Measurements from ENCODE around the gene PRL. TPM values are rescaled to one million over a fixed set of nuclear protein-coding genes. Genes with fewer than 3 reads are reported as not detected.

Gene PRL
- polyA plus RNA-seq, 1 donor from 2014 or later, result not detected

GRCh38 chr6:22302838-22303237 lies 6.0 kb upstream of the PRL start:
- Histone ChIP-seq H3K9me3 (ENCODE audit: low read length) (no peaks in the 10 kb centered on the region), H3K9ac (ENCODE audit: low read length) (no peak overlapping the region), H3K4me3 (ENCODE audit: low read length) (no peak overlapping the region), H3K4me2 (ENCODE audit: low read length) (no peak overlapping the region), H3K79me2 (replicated peaks; ENCODE audit: insufficient read depth, low read length) (no peaks in the 10 kb centered on the region), H3F3A (ENCODE audit: insufficient read depth, low read length, poor library complexity, severe bottlenecking) (no peaks in the 10 kb centered on the region), H3K36me3 (ENCODE audit: insufficient read depth, low read length) (no peaks in the 10 kb centered on the region), H3K27me3 (ENCODE audit: insufficient read depth, low read depth, low read length) (no peaks in the 10 kb centered on the region), H3K9me2 (ENCODE audit: insufficient read depth, low read length) (no peaks in the 10 kb centered on the region), H2AFZ (ENCODE audit: low read depth, low read length) (no peak overlapping the region), H3K27ac (ENCODE audit: low read length) (no peak overlapping the region), H4K20me1 (ENCODE audit: insufficient read depth) (no peaks in the 10 kb centered on the region)
- no peak for TF ChIP-seq REST (IDR thresholded peaks at IDR 0.05; ENCODE audit: borderline replicate concordance)
- TF ChIP-seq TAF1 (IDR thresholded peaks at IDR 0.05; ENCODE audit: low read depth), result no peak
- no peak for TF ChIP-seq POLR2AphosphoS5 (IDR thresholded peaks at IDR 0.05)
- TF ChIP-seq, protein P1, sequence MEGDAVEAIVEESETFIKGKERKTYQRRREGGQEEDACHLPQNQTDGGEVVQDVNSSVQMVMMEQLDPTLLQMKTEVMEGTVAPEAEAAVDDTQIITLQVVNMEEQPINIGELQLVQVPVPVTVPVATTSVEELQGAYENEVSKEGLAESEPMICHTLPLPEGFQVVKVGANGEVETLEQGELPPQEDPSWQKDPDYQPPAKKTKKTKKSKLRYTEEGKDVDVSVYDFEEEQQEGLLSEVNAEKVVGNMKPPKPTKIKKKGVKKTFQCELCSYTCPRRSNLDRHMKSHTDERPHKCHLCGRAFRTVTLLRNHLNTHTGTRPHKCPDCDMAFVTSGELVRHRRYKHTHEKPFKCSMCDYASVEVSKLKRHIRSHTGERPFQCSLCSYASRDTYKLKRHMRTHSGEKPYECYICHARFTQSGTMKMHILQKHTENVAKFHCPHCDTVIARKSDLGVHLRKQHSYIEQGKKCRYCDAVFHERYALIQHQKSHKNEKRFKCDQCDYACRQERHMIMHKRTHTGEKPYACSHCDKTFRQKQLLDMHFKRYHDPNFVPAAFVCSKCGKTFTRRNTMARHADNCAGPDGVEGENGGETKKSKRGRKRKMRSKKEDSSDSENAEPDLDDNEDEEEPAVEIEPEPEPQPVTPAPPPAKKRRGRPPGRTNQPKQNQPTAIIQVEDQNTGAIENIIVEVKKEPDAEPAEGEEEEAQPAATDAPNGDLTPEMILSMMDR (IDR thresholded peaks at IDR 0.05; ENCODE audit: poor library complexity, severe bottlenecking), result no peak
- no peak for TF ChIP-seq EZH2 (IDR thresholded peaks at IDR 0.05; ENCODE audit: borderline replicate concordance, insufficient read depth, low read length, poor library complexity, severe bottlenecking)
- no peak for TF ChIP-seq RAD21 (conservative IDR thresholded peaks at IDR 0.05)
- no peak for TF ChIP-seq SMC3 (conservative IDR thresholded peaks at IDR 0.05; ENCODE audit: poor library complexity)
- TF ChIP-seq MXI1 (conservative IDR thresholded peaks at IDR 0.05; ENCODE audit: poor library complexity, severe bottlenecking), result no peak
- no peak for TF ChIP-seq EP300 (conservative IDR thresholded peaks at IDR 0.05; ENCODE audit: poor library complexity, severe bottlenecking)

DNA sequence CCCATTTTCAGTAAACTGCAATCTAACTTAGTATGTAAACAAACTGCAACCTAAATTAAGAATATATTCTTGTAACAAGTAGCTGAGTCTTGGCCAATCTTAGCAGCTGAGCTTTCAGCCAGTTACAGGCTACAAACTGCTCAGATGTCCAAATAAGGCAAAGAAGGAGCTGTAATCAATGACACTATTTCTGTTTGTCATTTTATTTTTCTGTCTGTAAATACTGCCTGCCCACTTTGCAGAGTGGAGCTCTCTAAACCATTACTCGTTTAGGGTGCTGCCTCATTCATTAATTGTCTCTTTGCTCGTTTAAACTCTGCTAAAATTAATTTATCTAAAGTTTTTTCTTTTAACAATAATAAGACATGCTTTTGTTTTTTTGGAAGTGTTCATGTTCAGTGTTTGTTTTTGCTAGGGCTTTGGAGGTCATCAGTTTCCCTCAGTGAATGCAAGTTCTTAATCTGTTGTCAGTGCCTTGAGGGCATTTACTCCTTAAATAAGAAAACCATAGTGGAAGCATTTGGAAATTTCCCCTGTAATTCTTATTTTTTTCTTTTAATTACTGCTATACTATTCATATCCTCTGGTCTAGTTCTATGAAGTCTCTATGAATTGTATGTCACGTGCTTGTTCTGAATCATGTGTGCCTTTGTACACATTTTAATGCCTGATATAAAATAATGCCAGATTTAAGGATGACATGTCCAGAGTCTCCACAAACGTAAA lies 3.6 kb upstream of the PRL start:
- H3K4me3 ChIP-seq (ENCODE audit: low read length), result no peak overlapping the region
- H4K20me1 ChIP-seq (ENCODE audit: insufficient read depth), result no peaks in the 10 kb centered on the region
- H3K9ac ChIP-seq (ENCODE audit: low read length), result no peak overlapping the region
- H3K27me3 ChIP-seq (ENCODE audit: insufficient read depth, low read depth, low read length), result no peaks in the 10 kb centered on the region
- no peak overlapping the region for H3K4me2 ChIP-seq (ENCODE audit: low read length)
- no peaks in the 10 kb centered on the region for H3K9me3 ChIP-seq (ENCODE audit: low read length)
- H3K36me3 ChIP-seq (ENCODE audit: insufficient read depth, low read length), result no peaks in the 10 kb centered on the region
- H2AFZ ChIP-seq (ENCODE audit: low read depth, low read length), result no peak overlapping the region
- TF ChIP-seq RAD21 (conservative IDR thresholded peaks at IDR 0.05) (no peak), MXI1 (conservative IDR thresholded peaks at IDR 0.05; ENCODE audit: poor library complexity, severe bottlenecking) (no peak), EZH2 (IDR thresholded peaks at IDR 0.05; ENCODE audit: borderline replicate concordance, insufficient read depth, low read length, poor library complexity, severe bottlenecking) (no peak), EP300 (conservative IDR thresholded peaks at IDR 0.05; ENCODE audit: poor library complexity, severe bottlenecking) (no peak), REST (IDR thresholded peaks at IDR 0.05; ENCODE audit: borderline replicate concordance) (no peak), POLR2AphosphoS5 (IDR thresholded peaks at IDR 0.05) (no peak), SMC3 (conservative IDR thresholded peaks at IDR 0.05; ENCODE audit: poor library complexity) (no peak), TAF1 (IDR thresholded peaks at IDR 0.05; ENCODE audit: low read depth) (no peak)
- TF ChIP-seq, protein P1 (IDR thresholded peaks at IDR 0.05; ENCODE audit: poor library complexity, severe bottlenecking), result no peak
- H3K27ac ChIP-seq (ENCODE audit: low read length), result no peak overlapping the region
- no peaks in the 10 kb centered on the region for H3K79me2 ChIP-seq (replicated peaks; ENCODE audit: insufficient read depth, low read length)
- H3F3A ChIP-seq (ENCODE audit: insufficient read depth, low read length, poor library complexity, severe bottlenecking), result no peaks in the 10 kb centered on the region
- no peaks in the 10 kb centered on the region for H3K9me2 ChIP-seq (ENCODE audit: insufficient read depth, low read length)

Data from neural cell (in vitro differentiated cells).